ENCODE results near the gene LAMA2. TPM values are rescaled to one million over a fixed set of nuclear protein-coding genes. Genes with fewer than 3 reads are reported as not detected.

The LAMA2 gene
- total RNA-seq, 2 donors from 2014 or later = 2.2 to 3.4 TPM

DNA sequence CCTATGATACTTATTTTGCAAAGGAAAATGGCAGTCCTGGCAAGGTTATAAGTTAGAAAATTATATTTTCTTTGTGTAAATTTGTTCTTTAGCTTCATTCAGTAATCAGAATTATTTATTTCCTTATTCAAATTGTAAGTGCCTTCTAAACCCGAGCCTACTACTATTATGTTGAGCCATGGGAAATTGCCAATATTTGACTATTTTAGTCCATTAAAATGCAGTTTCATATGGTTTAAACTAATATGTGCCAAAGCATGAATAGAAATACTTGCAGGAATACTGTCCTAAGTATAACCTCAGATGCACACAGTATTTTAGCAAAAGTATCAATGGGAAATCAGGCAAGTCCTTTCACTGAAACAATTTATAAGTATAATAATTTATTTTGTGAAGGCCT, 228.4 kb downstream of the LAMA2 start:
- H3K27ac Mint-ChIP-seq = no peak overlapping the region
- peaks cover 18% of the 10 kb centered on the region for H3K27me3 Mint-ChIP-seq
- no peaks in the 10 kb centered on the region for H3K36me3 Mint-ChIP-seq (ENCODE audit: low read depth)
- H3K4me3 Mint-ChIP-seq = no peak overlapping the region
- H3K4me1 Mint-ChIP-seq = peaks cover 3% of the 10 kb centered on the region
- H3K9me3 ChIP-seq (ENCODE audit: control insufficient read depth, low read length, poor library complexity, severe bottlenecking) = no peaks in the 10 kb centered on the region
- DNase-seq = no peak
- ATAC-seq = no peak

DNA sequence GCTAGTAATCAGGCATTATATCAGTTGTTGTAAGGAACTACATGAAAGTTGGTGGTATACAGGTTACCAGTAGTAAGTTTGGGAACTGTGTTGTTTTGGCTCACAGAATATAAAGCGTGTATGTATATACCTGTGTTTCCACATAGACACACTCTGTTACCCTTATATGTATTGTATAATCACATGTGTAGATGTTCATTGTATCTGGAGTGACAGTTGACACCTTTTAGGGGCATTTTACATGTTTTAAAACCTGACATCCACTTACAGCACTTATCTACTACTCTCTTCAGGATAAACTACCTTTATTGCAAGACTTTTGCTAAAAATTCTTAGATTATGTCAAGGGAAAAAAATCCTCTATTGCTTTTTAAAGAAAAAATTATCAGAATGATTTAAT, 228.9 kb downstream of the LAMA2 start:
- no peaks in the 10 kb centered on the region for H3K9me3 ChIP-seq (ENCODE audit: control insufficient read depth, low read length, poor library complexity, severe bottlenecking)
- ATAC-seq (no peak), DNase-seq (no peak)
- Mint-ChIP-seq H3K4me1 (peaks cover 3% of the 10 kb centered on the region), H3K4me3 (no peak overlapping the region), H3K27me3 (peaks cover 18% of the 10 kb centered on the region), H3K27ac (no peak overlapping the region), H3K36me3 (ENCODE audit: low read depth) (no peaks in the 10 kb centered on the region)

DNA sequence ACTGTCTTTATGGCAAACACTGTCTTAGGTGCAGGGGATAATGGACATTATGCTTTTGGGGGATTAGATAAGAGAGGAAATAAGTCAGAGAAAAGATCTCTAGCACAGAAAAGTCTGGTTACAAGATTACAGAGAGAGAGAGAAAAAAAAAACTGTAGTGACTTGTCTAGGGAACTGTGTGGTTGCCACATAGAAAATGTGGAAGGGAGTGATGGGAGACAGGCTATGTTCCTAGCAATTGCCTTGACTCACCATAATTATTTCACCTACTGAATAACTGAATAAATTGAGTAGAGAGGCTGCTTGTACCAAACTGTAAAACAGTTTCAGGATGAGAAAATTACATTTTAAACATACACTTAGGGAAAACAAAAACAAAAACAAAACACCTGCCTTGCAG, 229.7 kb downstream of the LAMA2 start:
- ATAC-seq (no peak), DNase-seq (no peak)
- Mint-ChIP-seq H3K27me3 (peaks cover 14% of the 10 kb centered on the region), H3K36me3 (ENCODE audit: low read depth) (no peaks in the 10 kb centered on the region), H3K27ac (no peak overlapping the region), H3K4me3 (no peak overlapping the region), H3K4me1 (no peaks in the 10 kb centered on the region)
- no peaks in the 10 kb centered on the region for H3K9me3 ChIP-seq (ENCODE audit: control insufficient read depth, low read length, poor library complexity, severe bottlenecking)

DNA sequence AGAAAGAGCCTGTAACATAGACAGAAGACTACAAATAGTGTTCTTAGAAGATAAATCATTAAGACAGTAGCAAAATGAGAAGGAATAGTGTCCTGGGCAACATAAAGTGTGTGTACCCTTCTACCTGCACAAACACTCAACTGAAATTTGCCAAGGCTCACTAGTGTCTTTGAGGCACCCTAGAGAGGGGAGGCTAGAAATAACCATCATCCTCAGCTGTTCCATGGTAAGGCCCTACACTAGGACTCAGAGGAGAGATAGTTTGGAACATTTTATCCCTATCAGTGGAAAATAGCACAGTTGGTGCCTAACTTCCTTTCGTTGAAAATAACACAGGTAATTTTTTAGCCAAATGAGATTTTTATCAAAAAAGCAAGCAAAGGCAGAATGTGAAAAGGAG, 230.7 kb downstream of the LAMA2 start:
- ATAC-seq = no peak
- Mint-ChIP-seq H3K4me3 (no peak overlapping the region), H3K27ac (no peak overlapping the region), H3K36me3 (ENCODE audit: low read depth) (no peaks in the 10 kb centered on the region), H3K4me1 (no peaks in the 10 kb centered on the region), H3K27me3 (peaks cover 24% of the 10 kb centered on the region)
- no peaks in the 10 kb centered on the region for H3K9me3 ChIP-seq (ENCODE audit: control insufficient read depth, low read length, poor library complexity, severe bottlenecking)
- DNase-seq = no peak

DNA sequence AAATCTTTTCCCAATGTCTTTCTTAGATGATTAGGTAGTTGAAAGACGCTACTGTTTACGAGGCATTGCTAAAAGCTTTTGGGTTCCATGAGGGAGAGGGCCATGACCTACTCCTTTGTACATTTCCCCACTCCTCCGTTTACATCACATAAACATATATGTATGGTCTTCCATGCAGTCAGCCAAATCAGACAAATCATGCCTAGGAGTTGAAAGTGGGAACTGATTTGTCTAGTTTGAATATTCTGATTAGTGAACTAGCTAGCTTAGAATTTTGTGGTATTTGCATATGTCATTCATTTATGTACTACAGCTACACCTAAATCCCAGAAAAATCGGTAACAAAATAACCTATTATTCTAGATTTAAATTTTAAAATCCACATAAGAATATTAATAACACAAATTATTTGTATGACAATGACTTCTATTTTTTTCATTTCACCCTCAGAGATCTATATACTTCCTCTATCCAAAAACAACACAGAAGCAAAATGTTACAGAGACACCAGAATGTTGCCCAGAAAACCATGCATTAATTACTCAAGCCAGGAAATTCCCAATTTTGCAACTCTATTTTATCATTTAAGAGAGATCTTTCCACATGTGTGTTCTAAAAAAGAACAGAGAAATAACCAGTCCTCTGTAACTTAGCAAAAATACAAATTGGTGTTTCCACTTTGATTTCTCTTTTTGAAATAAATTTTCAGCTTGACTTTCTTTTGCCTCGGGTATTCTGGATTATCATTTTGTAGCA, 231.9 kb downstream of the LAMA2 start:
- no peaks in the 10 kb centered on the region for H3K9me3 ChIP-seq (ENCODE audit: control insufficient read depth, low read length, poor library complexity, severe bottlenecking)
- DNase-seq (no peak), ATAC-seq (no peak)
- H3K4me3 Mint-ChIP-seq = no peak overlapping the region
- no peaks in the 10 kb centered on the region for H3K36me3 Mint-ChIP-seq (ENCODE audit: low read depth)
- H3K27ac Mint-ChIP-seq = no peak overlapping the region
- H3K4me1 Mint-ChIP-seq = no peaks in the 10 kb centered on the region
- H3K27me3 Mint-ChIP-seq = peaks cover 18% of the 10 kb centered on the region

DNA sequence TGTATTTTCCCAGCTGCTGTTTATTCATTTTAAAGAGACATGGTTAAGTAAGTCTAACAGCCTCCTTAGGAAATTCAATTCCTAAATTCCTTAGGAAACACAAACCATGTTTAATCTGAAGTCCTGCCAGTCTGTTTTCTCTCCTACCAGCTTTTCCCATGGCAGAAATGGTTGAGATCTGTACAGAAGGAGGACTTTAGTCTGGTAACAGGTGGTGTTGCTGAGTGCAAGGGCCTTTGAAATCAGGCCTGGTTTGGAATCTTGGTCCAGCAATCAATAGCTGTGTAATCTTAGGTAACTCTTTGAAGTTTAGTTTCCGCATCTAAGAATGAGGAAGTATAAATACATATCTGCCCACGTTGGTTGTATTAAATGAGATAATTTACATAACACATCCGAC, 232.5 kb downstream of the LAMA2 start:
- Mint-ChIP-seq H3K4me1 (no peaks in the 10 kb centered on the region), H3K27ac (no peak overlapping the region), H3K36me3 (ENCODE audit: low read depth) (no peaks in the 10 kb centered on the region), H3K27me3 (peaks cover 18% of the 10 kb centered on the region), H3K4me3 (no peak overlapping the region)
- no peaks in the 10 kb centered on the region for H3K9me3 ChIP-seq (ENCODE audit: control insufficient read depth, low read length, poor library complexity, severe bottlenecking)
- DNase-seq (no peak), ATAC-seq (no peak)

DNA sequence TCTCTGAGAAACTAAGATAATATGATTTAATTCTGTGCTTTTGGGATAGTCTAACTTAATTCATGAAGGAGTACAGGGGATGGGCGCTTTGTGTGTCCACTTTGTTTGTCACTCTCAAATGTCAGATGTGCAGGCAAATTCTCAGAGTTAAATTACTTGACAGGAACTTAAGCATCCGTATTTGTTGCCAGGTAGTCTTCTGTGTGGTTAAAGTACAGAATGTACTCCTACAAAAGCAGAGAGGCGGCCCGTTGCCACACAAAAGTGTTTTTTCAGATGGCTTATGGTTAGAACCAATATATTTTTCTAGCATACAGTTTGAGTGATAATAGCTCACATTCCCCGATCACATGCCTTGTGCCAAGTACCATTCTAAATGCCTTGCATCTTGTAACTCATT, 234.4 kb downstream of the LAMA2 start:
- Mint-ChIP-seq H3K36me3 (ENCODE audit: low read depth) (no peaks in the 10 kb centered on the region), H3K27ac (no peak overlapping the region), H3K27me3 (peaks cover 15% of the 10 kb centered on the region), H3K4me3 (no peak overlapping the region), H3K4me1 (no peaks in the 10 kb centered on the region)
- no peak for ATAC-seq
- no peaks in the 10 kb centered on the region for H3K9me3 ChIP-seq (ENCODE audit: control insufficient read depth, low read length, poor library complexity, severe bottlenecking)
- no peak for DNase-seq

DNA sequence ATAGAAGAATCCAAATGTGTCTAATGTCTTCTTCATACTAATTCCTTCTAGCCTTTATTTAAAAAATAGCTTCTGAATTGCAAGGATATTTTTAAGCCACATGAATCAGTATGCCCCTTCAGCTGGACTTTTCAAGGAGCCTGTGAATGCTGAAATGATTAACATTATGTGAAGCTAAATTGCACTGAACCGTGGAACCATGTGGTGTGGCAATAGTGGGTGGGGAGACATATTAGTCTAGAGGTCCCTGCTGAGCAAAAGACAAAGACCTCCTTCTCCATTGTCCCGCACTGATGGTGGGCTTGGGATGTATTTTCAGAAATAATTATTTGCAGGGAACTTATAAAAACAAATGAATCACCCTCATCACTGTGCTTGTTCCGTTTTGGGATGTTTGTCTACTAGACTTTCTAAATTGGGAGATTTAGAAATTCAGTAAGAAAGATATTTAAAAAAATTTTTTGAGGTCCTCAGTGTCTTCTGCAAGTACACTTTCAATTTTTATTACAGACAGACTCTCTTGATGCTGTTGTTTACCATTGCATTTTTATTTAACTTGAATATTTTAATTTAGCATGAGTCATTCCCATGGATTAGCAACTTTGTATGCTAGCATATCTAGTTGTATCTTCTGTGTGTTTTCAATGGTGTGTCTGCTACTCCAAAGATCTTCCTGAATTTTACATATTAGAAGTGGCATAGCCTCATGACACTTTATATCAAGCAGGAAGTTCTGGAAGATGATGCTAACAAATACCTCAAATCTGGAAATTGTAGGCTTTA, 238.1 kb downstream of the LAMA2 start:
- DNase-seq (no peak), ATAC-seq (no peak)
- Mint-ChIP-seq H3K36me3 (ENCODE audit: low read depth) (no peaks in the 10 kb centered on the region), H3K27me3 (peaks cover 11% of the 10 kb centered on the region), H3K4me3 (no peak overlapping the region), H3K4me1 (peaks cover 3% of the 10 kb centered on the region), H3K27ac (no peak overlapping the region)
- H3K9me3 ChIP-seq (ENCODE audit: control insufficient read depth, low read length, poor library complexity, severe bottlenecking) = no peaks in the 10 kb centered on the region

DNA sequence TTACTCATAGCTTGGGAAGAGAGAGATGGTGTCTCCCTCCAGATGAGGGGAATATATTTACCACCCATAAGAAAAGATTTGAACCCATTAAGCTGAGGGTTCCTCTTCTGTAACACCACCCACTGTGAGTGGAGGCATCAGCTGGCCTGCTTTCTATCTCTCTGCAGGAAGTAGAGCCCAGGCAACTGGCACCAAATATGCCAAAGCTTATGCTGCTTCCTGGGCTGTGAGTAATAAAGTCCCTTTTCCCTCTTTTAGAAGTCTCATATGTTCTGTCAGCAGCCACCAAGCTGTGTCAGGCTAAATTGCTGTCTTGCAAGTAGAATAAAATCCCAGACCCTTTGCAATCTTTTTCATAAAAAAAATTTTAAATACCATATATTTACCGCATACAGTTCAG, 241.4 kb downstream of the LAMA2 start:
- no peak for DNase-seq
- H3K9me3 ChIP-seq (ENCODE audit: control insufficient read depth, low read length, poor library complexity, severe bottlenecking) = no peaks in the 10 kb centered on the region
- Mint-ChIP-seq H3K36me3 (ENCODE audit: low read depth) (no peaks in the 10 kb centered on the region), H3K27ac (no peak overlapping the region), H3K27me3 (no peaks in the 10 kb centered on the region), H3K4me1 (peaks cover 3% of the 10 kb centered on the region), H3K4me3 (no peak overlapping the region)
- ATAC-seq = no peak

DNA sequence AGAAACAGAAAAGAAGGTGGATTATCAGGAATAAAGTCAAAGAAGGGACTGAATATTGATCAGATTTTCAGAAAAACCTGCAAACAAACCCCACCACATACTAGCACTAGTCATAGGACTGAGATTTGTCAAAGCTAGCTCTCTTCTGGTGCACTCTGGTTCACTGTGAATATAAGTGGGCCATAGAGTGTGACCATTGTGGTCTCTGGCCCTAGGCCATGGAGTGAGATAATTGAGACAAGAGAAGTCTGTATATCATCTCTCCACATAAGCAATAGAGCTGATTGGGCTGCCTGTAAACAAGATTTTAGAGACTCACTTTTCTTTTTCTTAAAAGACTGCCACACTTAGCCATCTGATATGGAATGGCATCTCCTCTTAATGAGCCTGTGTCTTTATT, 247.2 kb downstream of the LAMA2 start:
- H3K4me3 Mint-ChIP-seq = no peak overlapping the region
- no peak for ATAC-seq

DNA sequence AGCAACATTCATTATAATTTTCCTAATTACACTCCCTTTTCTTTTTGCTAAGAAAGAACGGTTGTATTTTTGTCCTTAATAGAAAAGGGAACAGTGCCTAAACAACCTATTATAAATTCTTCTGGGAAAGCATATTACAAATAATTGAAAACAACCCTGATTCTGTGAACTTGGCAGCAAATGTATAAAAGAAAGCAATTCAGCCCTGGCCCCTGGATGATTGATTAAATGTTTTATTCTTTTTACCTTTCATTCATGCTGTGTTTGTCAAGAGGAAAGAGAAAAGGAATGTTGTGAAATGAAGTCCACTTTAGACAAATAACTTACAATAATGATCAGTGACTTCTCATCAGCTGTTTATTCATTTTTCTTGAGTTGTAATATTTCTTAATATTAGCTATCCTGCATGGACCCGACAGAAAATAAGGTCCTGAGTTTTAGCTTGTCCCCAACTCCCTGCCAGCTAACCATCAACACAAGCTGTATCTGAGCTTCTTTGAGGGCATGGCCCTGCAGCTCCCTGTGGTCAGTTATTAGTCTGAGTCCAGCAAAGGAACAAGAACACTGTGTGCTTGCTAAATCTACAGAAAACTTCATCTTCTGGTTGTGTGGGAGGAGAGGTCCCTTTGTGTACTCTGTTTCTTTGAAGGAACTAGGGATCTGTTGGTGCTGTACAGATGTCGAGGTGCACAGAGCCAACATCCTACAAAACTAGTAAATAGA, 248.2 kb downstream of the LAMA2 start:
- Mint-ChIP-seq H3K27me3 (peaks cover 23% of the 10 kb centered on the region), H3K27ac (no peak overlapping the region), H3K4me1 (peaks cover 5% of the 10 kb centered on the region), H3K36me3 (ENCODE audit: low read depth) (peaks cover 2% of the 10 kb centered on the region), H3K4me3 (no peak overlapping the region)
- no peak for ATAC-seq
- no peaks in the 10 kb centered on the region for H3K9me3 ChIP-seq (ENCODE audit: control insufficient read depth, low read length, poor library complexity, severe bottlenecking)
- no peak for DNase-seq

More for the DNA sequence above, 247.2 kb downstream of the LAMA2 start:
- peaks cover 22% of the 10 kb centered on the region for H3K27me3 Mint-ChIP-seq
- no peaks in the 10 kb centered on the region for H3K9me3 ChIP-seq (ENCODE audit: control insufficient read depth, low read length, poor library complexity, severe bottlenecking)
- DNase-seq = no peak
- peaks cover 2% of the 10 kb centered on the region for H3K36me3 Mint-ChIP-seq (ENCODE audit: low read depth)
- no peak overlapping the region for H3K27ac Mint-ChIP-seq
- H3K4me1 Mint-ChIP-seq = peaks cover 4% of the 10 kb centered on the region

DNA sequence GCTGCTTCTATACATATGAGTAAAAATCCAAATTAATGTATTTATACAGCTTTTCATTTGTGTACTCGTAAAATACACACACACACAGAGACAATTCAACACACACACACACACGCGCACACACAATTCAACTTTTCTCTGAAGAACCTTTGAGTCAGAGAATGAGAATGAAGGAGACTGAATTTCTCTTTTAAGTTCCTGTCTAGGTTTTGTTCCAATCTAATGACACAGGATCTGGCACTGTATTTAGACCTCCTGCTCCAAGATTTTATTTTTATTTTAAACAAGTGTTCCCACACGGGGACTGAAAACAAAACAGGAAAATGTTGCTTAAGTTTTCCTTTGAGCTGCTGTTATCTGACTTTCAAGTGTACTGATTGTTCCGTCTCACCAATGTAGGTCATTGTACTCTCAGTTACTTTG, 250.8 kb downstream of the LAMA2 start:
- H3K9me3 ChIP-seq (ENCODE audit: control insufficient read depth, low read length, poor library complexity, severe bottlenecking) = no peaks in the 10 kb centered on the region
- Mint-ChIP-seq H3K27ac (no peak overlapping the region), H3K27me3 (peaks cover 23% of the 10 kb centered on the region), H3K4me3 (no peak overlapping the region), H3K36me3 (ENCODE audit: low read depth) (peaks cover 4% of the 10 kb centered on the region), H3K4me1 (peaks cover 5% of the 10 kb centered on the region)
- ATAC-seq = no peak
- DNase-seq = no peak

DNA sequence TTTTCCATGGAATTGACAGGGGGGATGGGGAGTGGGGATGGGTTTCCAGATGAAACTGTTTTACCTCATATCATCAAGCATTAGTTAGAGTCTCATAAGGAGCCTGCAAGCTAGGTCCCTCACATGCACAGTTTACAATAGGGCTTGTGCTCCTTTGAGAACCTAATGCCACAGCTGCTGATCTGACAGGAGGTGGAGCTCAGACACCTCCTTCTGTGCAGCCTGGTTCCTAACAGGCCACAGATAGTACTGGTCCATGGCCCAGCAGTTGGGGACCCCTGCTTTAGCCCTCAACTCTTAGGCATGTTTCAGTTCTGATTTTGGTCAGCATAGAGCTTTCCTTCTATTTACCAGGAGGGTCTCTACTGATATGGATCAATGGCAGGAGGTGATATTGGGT, 251.6 kb downstream of the LAMA2 start:
- DNase-seq = no peak
- Mint-ChIP-seq H3K4me3 (no peak overlapping the region), H3K36me3 (ENCODE audit: low read depth) (peaks cover 4% of the 10 kb centered on the region), H3K27ac (no peak overlapping the region), H3K27me3 (peaks cover 24% of the 10 kb centered on the region), H3K4me1 (peaks cover 5% of the 10 kb centered on the region)
- no peaks in the 10 kb centered on the region for H3K9me3 ChIP-seq (ENCODE audit: control insufficient read depth, low read length, poor library complexity, severe bottlenecking)
- no peak for ATAC-seq

All from T-helper 17 cell (primary cell).